ELF-1 (cell line): ENCODE results near the gene HTR2B.
"Not testable (repeated sequence)": the region's sequence is repeated elsewhere in the genome, so short reads cannot be mapped to it uniquely, and the experiment has no call there.

ENCODE experiments used
- DNase-seq: peaks from one replicate; pipeline ENCODE4 v3.0.0-alpha.2; 2016; ENCODE audit warnings: low read depth, low spot score

Gene HTR2B

DNA sequence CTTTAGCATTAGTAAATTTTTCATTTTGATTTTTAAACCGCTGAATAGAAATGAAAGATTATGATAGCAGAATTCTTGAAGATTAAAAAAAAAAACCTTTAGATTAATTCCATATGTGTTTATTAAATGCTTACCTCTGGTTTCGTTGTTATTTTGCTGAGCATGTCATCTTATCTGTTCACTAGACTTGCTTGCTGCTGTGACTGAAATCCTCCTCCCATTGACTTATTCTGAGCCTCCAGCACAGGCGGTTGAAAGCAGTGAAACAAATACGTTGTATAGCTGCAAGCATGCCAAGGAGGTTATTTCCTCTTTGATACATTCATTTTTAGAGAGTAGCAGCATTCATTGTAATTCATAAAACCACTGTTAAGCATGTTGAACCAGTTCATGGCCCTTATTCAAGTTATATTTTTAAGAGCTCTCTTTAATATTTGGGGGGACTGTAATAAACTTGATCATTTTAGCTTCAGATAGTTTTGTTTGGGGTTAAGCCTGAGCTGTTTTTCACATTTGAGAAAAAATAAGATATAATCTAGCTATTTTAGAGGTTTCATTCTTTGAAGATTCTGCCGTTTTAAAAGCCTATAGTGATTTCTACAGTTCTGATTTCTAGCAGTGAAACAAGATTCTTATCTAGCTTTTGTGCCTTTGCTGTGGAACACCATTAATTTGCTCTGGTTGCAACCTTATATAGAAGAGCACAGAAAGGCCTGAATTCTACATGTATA is at the start of gene HTR2B:
HTR2B (minus strand) TSS at position 205 of the 731 bp plus-strand sequence. CDS start 1,278 bp downstream, outside the sequence.
- no peak for DNase-seq

DNA sequence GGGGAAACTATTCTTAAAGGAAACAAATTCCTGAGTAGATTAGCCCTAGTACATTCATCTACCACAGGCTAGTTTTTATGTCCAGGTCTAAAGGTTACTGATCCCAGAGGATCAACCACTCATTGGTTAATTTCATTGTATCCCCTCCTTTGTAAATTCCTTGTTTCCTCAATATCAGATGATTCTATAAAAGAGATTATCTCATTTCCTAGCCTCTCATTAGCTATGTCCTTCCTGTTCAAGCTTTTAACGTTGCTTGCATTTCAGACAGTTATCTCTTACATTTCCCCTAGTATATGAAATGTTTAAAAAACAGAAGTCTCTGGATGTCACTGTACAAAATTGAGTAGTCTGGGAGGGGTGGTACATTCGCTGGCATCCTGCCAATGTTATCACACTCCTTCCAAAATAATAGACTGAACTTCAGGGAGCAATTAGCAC is 49.4 kb upstream of the HTR2B start:
- no peak for DNase-seq

GRCh38 chr2:231172025-231172424 is 47.2 kb upstream of the HTR2B start:
- no peak for DNase-seq

GRCh38 chr2:231170055-231170454 is 45.2 kb upstream of the HTR2B start:
- no peak for DNase-seq

- no peak for DNase-seq
Measured at GRCh38 chr2:231169488-231169887, 44.6 kb upstream of the HTR2B start.

- no peak for DNase-seq
Measured at GRCh38 chr2:231168460-231169139, 43.8 kb upstream of the HTR2B start.

- DNase-seq, result no peak
Measured at GRCh38 chr2:231167745-231168459, 43.1 kb upstream of the HTR2B start.

- no peak for DNase-seq
Measured at GRCh38 chr2:231163414-231164095, 38.7 kb upstream of the HTR2B start.

GRCh38 chr2:231163011-231163410 is 38.2 kb upstream of the HTR2B start:
- no peak for DNase-seq

GRCh38 chr2:231161877-231162329 is 37.1 kb upstream of the HTR2B start:
- no peak for DNase-seq

DNA sequence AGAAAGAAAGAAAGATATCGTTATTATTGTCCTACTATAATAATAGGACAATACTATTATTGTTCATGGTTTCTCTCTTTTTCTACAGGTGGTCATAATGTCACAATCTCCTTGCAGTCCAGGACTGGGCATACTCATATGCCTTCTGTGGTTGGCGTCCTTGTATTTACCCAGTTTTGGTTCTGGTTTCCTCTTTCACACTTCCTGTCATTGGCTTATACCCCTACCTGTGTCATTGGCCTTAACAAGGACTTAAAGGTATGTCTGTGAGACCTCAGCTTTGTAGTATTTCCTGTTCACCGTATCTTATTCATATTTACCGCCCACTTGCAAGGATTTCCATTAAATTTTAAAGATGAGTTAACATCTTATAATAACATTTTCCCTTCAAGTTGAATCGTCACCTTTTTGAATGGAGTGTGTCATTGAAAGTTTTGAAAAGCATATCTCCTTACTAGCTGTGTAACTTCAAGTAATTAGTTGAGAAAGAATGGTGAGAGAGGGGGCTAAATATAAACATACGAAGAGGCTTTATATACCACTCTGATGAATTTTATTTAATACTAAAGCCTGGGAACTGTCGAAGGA is 36.5 kb upstream of the HTR2B start:
- DNase-seq, result no peak

DNA sequence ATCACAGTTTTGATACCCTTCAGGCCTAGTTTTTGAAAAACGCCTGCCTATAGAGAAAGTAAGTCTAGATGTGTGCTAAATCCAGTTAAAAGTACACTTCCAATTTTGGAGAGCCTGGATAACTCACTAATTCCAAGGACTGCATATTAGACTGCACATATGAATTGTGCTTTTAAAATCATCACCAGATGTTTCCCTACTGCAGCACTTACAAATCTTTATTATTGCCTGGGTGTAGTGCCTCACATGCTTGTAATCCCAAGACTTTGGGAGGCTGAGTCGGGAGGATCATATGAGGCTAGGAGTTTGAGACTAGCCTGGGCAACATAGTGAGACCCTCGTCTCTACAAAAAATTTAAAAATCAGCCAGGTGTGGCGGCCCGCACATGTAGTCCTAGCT is 35.9 kb upstream of the HTR2B start:
- DNase-seq, result no peak

- no peak for DNase-seq
Measured at GRCh38 chr2:231159306-231159705, 34.5 kb upstream of the HTR2B start.

DNA sequence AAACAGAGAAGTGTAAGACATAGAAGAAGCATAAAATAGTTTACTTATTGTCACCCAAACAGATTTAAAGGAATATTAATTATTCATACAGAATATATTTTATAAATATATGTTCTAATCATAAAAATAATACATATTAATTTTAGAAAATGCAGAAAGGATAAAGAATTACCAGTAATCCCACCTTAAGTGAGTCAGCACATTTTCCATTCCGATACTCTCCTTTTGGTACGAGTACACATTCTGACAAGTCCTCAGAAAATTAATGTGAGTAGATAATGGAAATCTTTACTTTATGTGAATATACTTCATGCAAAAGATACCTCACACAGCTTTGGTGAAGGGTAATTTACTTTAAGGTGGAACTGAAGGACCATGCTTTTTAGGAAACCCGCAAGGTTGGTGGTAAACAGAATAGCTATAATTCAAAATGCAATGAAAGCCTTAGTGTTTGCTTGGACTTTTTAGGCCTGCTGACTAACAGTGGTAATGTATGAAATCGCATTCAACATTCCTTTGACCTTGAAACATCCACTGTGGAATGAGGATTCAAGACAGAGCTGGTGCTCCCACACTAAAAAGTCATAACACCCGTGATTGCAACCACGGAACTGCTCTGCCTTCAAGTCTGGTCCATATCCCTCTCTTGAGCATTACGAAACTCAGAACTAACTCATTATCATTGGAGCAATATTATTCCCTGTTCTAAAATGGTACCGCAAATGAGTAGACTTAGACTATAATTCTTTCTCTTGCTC is 28.1 kb upstream of the HTR2B start:
- no peak for DNase-seq

GRCh38 chr2:231146665-231147064 is 21.8 kb upstream of the HTR2B start:
- DNase-seq, result no peak

GRCh38 chr2:231144896-231145295 is 20.1 kb upstream of the HTR2B start:
- no peak for DNase-seq

- not testable (repeated sequence) for DNase-seq
Measured at GRCh38 chr2:231140808-231141207, 16.0 kb upstream of the HTR2B start.

GRCh38 chr2:231139796-231140195 is 15.0 kb upstream of the HTR2B start:
- no peak for DNase-seq

DNA sequence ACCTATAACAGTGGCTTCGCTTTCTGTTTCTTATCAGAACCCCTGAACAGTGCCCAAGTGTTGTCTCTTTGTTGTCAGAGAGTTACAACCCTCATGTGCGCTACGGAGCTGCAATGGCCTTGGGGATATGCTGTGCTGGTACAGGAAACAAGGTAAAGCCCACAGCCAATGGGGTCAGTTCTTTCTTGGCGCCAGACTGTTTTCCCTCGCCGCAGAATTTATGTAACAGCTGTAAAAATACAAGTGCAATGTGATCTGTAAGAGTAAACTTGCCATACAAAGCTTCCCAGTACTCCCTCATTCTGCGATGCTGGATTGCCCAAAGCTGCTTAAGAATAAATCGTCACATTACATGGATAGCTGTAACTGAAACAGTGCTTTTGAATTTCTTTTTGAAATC is 13.9 kb upstream of the HTR2B start:
- DNase-seq, result no peak

- DNase-seq, result no peak
Measured at GRCh38 chr2:231134910-231135655, 10.2 kb upstream of the HTR2B start.
